T-helper 17 cell (primary cell): ENCODE data around the gene CPA5. TPM values are rescaled to one million over a fixed set of nuclear protein-coding genes. Genes with fewer than 3 reads are reported as not detected.

ENCODE experiments used
- ATAC-seq: fragments of 150-1000 bp; cut with Tn5 transposase; 2 replicates; pipeline ENCODE4 v1.10.0; 2021; ENCODE audit warnings: mild to moderate bottlenecking, moderate library complexity
- DNase-seq, 3 donors: peaks; one replicate each; pipeline versions ENCODE4 v3.0.0 to v3.0.0-alpha.2; 2020 to 2021
- H3K9me3 ChIP-seq: one replicate; pipeline ENCODE4 v1.7.0; 2013; ENCODE audit warnings: low read length, mild to moderate bottlenecking; ENCODE audit not compliant: control insufficient read depth, poor library complexity, severe bottlenecking
- H3K27ac Mint-ChIP-seq: one replicate; pipeline ENCODE4 v1.8.0; 2022; ENCODE audit warnings: mild to moderate bottlenecking, moderate library complexity, mixed read lengths
- H3K27me3 Mint-ChIP-seq: one replicate; pipeline ENCODE4 v1.8.0; 2022; ENCODE audit warnings: mixed read lengths
- H3K36me3 Mint-ChIP-seq: one replicate; pipeline ENCODE4 v1.8.0; 2022; ENCODE audit warnings: low read depth, mixed read lengths
- H3K4me1 Mint-ChIP-seq: one replicate; pipeline ENCODE4 v1.8.0; 2022; ENCODE audit warnings: mild to moderate bottlenecking, mixed read lengths
- H3K4me3 Mint-ChIP-seq: one replicate; pipeline ENCODE4 v1.8.0; 2022; ENCODE audit warnings: mild to moderate bottlenecking, moderate library complexity, mixed read lengths
- total RNA-seq, 4 donors: library from RNA in 2 of 4; stranded (reverse) in 2 of 4; gene quantifications; one replicate each; pipeline ENCODE4 v1.2.3 and lab custom pipeline; 2022 to 2026

The CPA5 gene
- total RNA-seq, 2 donors from 2014 or later = 2.5 to 11.5 TPM

- H3K4me3 Mint-ChIP-seq = peak overlapping the region; percentile 31
- no peaks in the 10 kb centered on the region for H3K9me3 ChIP-seq
- peaks cover 17% of the 10 kb centered on the region for H3K4me1 Mint-ChIP-seq
- DNase-seq = no peak
- no peaks in the 10 kb centered on the region for H3K27me3 Mint-ChIP-seq
- ATAC-seq = peak; percentile 81
- peaks cover 5% of the 10 kb centered on the region for H3K36me3 Mint-ChIP-seq
- peak overlapping the region; percentile 68 for H3K27ac Mint-ChIP-seq
These were observed 50.0 kb downstream of the CPA5 start for GRCh38 chr7:130394421-130395195.

- Mint-ChIP-seq H3K36me3 (peaks cover 5% of the 10 kb centered on the region), H3K4me3 (no peak overlapping the region), H3K27ac (no peak overlapping the region), H3K27me3 (no peaks in the 10 kb centered on the region), H3K4me1 (peaks cover 17% of the 10 kb centered on the region)
- no peaks in the 10 kb centered on the region for H3K9me3 ChIP-seq
- DNase-seq (no peak), ATAC-seq (no peak)
These were observed 50.8 kb downstream of the CPA5 start for GRCh38 chr7:130395421-130395820.

- H3K4me3 Mint-ChIP-seq = no peak overlapping the region
- ATAC-seq (no peak), DNase-seq (no peak)
- H3K36me3 Mint-ChIP-seq = peaks cover 5% of the 10 kb centered on the region
- H3K4me1 Mint-ChIP-seq = peaks cover 17% of the 10 kb centered on the region
- H3K27me3 Mint-ChIP-seq = no peaks in the 10 kb centered on the region
- no peaks in the 10 kb centered on the region for H3K9me3 ChIP-seq
- no peak overlapping the region for H3K27ac Mint-ChIP-seq
These were observed 51.5 kb downstream of the CPA5 start for GRCh38 chr7:130396109-130396508.

GRCh38 chr7:130397051-130397757 is 52.6 kb downstream of the CPA5 start:
- no peaks in the 10 kb centered on the region for H3K27me3 Mint-ChIP-seq
- no peak for DNase-seq
- peaks cover 5% of the 10 kb centered on the region for H3K36me3 Mint-ChIP-seq
- H3K4me3 Mint-ChIP-seq = no peak overlapping the region
- ATAC-seq = no peak
- no peak overlapping the region for H3K27ac Mint-ChIP-seq
- H3K9me3 ChIP-seq = no peaks in the 10 kb centered on the region
- peaks cover 17% of the 10 kb centered on the region for H3K4me1 Mint-ChIP-seq

GRCh38 chr7:130397758-130398073 is 53.1 kb downstream of the CPA5 start:
- no peaks in the 10 kb centered on the region for H3K9me3 ChIP-seq
- Mint-ChIP-seq H3K27ac (no peak overlapping the region), H3K4me3 (no peak overlapping the region), H3K36me3 (peaks cover 5% of the 10 kb centered on the region), H3K4me1 (peaks cover 17% of the 10 kb centered on the region), H3K27me3 (no peaks in the 10 kb centered on the region)
- DNase-seq (no peak), ATAC-seq (no peak)

- ATAC-seq (no peak), DNase-seq (no peak)
- H3K36me3 Mint-ChIP-seq = peaks cover 5% of the 10 kb centered on the region
- H3K27me3 Mint-ChIP-seq = no peaks in the 10 kb centered on the region
- H3K9me3 ChIP-seq = no peaks in the 10 kb centered on the region
- H3K4me1 Mint-ChIP-seq = peaks cover 15% of the 10 kb centered on the region
- no peak overlapping the region for H3K27ac Mint-ChIP-seq
- H3K4me3 Mint-ChIP-seq = no peak overlapping the region
These were observed 54.0 kb downstream of the CPA5 start for GRCh38 chr7:130398526-130399090.

- no peak overlapping the region for H3K4me3 Mint-ChIP-seq
- no peak for DNase-seq
- no peaks in the 10 kb centered on the region for H3K27me3 Mint-ChIP-seq
- no peak for ATAC-seq
- no peak overlapping the region for H3K27ac Mint-ChIP-seq
- no peaks in the 10 kb centered on the region for H3K9me3 ChIP-seq
- H3K36me3 Mint-ChIP-seq = peaks cover 5% of the 10 kb centered on the region
- H3K4me1 Mint-ChIP-seq = peaks cover 2% of the 10 kb centered on the region
These were observed 55.5 kb downstream of the CPA5 start for GRCh38 chr7:130400120-130400572.

GRCh38 chr7:130401101-130401500 is 56.5 kb downstream of the CPA5 start:
- DNase-seq = no peak
- H3K9me3 ChIP-seq = no peaks in the 10 kb centered on the region
- Mint-ChIP-seq H3K27me3 (no peaks in the 10 kb centered on the region), H3K4me1 (no peaks in the 10 kb centered on the region), H3K4me3 (no peak overlapping the region), H3K36me3 (peaks cover 5% of the 10 kb centered on the region), H3K27ac (no peak overlapping the region)
- no peak for ATAC-seq

GRCh38 chr7:130401578-130401977 is 57.0 kb downstream of the CPA5 start:
- peaks cover 5% of the 10 kb centered on the region for H3K36me3 Mint-ChIP-seq
- H3K4me3 Mint-ChIP-seq = no peak overlapping the region
- H3K4me1 Mint-ChIP-seq = no peaks in the 10 kb centered on the region

GRCh38 chr7:130405003-130405402 is 60.4 kb downstream of the CPA5 start:
- ATAC-seq = no peak

More at GRCh38 chr7:130401578-130401977, 57.0 kb downstream of the CPA5 start:
- ATAC-seq (no peak), DNase-seq (no peak)
- Mint-ChIP-seq H3K27ac (no peak overlapping the region), H3K27me3 (no peaks in the 10 kb centered on the region)
- H3K9me3 ChIP-seq = no peaks in the 10 kb centered on the region

GRCh38 chr7:130409067-130409711 is 64.6 kb downstream of the CPA5 start:
- DNase-seq = no peak
- H3K9me3 ChIP-seq = no peaks in the 10 kb centered on the region
- H3K4me1 Mint-ChIP-seq = no peaks in the 10 kb centered on the region
- no peak overlapping the region for H3K4me3 Mint-ChIP-seq
- no peaks in the 10 kb centered on the region for H3K27me3 Mint-ChIP-seq
- H3K36me3 Mint-ChIP-seq = no peaks in the 10 kb centered on the region
- H3K27ac Mint-ChIP-seq = no peak overlapping the region
- no peak for ATAC-seq

More at GRCh38 chr7:130405003-130405402, 60.4 kb downstream of the CPA5 start:
- no peak for DNase-seq
- H3K36me3 Mint-ChIP-seq = no peaks in the 10 kb centered on the region
- no peak overlapping the region for H3K4me3 Mint-ChIP-seq
- H3K27me3 Mint-ChIP-seq = no peaks in the 10 kb centered on the region
- H3K9me3 ChIP-seq = no peaks in the 10 kb centered on the region
- no peak overlapping the region for H3K27ac Mint-ChIP-seq
- no peaks in the 10 kb centered on the region for H3K4me1 Mint-ChIP-seq

GRCh38 chr7:130409712-130410072 is 65.1 kb downstream of the CPA5 start:
- Mint-ChIP-seq H3K27ac (no peak overlapping the region), H3K27me3 (no peaks in the 10 kb centered on the region), H3K36me3 (no peaks in the 10 kb centered on the region), H3K4me1 (peaks cover under 1% of the 10 kb centered on the region), H3K4me3 (no peak overlapping the region)
- DNase-seq (no peak), ATAC-seq (no peak)
- no peaks in the 10 kb centered on the region for H3K9me3 ChIP-seq

GRCh38 chr7:130410868-130411541 is 66.4 kb downstream of the CPA5 start:
- H3K27me3 Mint-ChIP-seq = no peaks in the 10 kb centered on the region
- H3K4me3 Mint-ChIP-seq = no peak overlapping the region
- H3K9me3 ChIP-seq = no peaks in the 10 kb centered on the region
- H3K36me3 Mint-ChIP-seq = no peaks in the 10 kb centered on the region
- DNase-seq (no peak), ATAC-seq (no peak)
- H3K4me1 Mint-ChIP-seq = peaks cover 9% of the 10 kb centered on the region
- no peak overlapping the region for H3K27ac Mint-ChIP-seq
